NB4 (cell line): Measurements from ENCODE around the gene C1QC.

Experiments used
- CTCF ChIP-seq: IDR thresholded peaks from one replicate; pipeline ENCODE4 v1.5.1; 2012; ENCODE audit warnings: low read depth, low read length
- MAX ChIP-seq: IDR thresholded peaks from 2 replicates; pipeline ENCODE4 v1.6.1; 2011; ENCODE audit warnings: low read depth, low read length
- MYC ChIP-seq: IDR thresholded peaks from 2 replicates; pipeline ENCODE4 v1.6.1; 2011; ENCODE audit warnings: low read depth, low read length
- POLR2A ChIP-seq: IDR thresholded peaks from 2 replicates; pipeline ENCODE4 v1.6.1; 2011; ENCODE audit warnings: mild to moderate bottlenecking; ENCODE audit not compliant: insufficient read length; ENCODE audit errors: extremely low read depth

GRCh38 chr1:22600817-22601605 is 42.4 kb upstream of the C1QC start:
- TF ChIP-seq CTCF: no peak
- TF ChIP-seq POLR2A: no peak
- TF ChIP-seq MAX: no peak
- no peak for TF ChIP-seq MYC
